ENCODE results near the gene LHX3.

Gene LHX3

DNA sequence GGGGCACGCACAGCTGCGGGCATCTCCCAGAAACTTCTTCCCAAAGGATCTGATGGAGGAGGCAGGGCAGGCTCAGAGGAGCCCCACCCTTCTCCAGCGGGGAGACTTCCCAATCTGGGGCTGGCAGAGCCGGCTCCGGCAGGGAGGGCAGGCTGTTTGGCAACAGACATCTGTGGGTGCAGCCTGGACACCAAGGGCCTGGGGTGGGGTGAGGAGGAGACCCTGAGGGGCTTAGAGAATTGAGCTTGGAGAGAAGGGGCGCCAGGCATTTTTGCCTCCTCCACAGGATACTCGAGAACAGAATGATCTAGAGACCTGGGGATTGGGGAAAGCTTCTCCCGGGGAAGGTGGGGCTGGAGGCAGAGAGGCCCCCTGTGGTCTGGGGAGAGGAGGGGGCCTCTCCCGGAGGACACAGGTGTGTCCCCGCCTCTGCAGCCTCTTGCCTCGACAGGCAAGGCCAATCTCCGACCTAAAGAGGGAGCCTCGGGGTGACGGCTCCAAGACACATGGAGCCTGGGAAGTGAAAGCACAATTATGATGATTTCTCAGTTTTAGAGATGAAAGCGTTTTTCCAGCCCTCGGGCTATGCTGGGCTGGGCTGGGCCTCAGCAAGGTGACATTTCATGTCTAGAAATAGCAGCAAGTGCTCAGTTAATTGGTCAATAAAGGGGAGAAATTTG is 8.4 kb downstream of the LHX3 start:
- TF ChIP-seq, protein P1, sequence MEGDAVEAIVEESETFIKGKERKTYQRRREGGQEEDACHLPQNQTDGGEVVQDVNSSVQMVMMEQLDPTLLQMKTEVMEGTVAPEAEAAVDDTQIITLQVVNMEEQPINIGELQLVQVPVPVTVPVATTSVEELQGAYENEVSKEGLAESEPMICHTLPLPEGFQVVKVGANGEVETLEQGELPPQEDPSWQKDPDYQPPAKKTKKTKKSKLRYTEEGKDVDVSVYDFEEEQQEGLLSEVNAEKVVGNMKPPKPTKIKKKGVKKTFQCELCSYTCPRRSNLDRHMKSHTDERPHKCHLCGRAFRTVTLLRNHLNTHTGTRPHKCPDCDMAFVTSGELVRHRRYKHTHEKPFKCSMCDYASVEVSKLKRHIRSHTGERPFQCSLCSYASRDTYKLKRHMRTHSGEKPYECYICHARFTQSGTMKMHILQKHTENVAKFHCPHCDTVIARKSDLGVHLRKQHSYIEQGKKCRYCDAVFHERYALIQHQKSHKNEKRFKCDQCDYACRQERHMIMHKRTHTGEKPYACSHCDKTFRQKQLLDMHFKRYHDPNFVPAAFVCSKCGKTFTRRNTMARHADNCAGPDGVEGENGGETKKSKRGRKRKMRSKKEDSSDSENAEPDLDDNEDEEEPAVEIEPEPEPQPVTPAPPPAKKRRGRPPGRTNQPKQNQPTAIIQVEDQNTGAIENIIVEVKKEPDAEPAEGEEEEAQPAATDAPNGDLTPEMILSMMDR (IDR thresholded peaks at IDR 0.05; ENCODE audit: low read depth, low read length, missing control alignments) = no peak
- Histone ChIP-seq H3K36me3 (replicated peaks) (no peaks in the 10 kb centered on the region), H3K27me3 (replicated peaks) (peaks cover 91% of the 10 kb centered on the region), H3K27ac (no peak overlapping the region), H3K4me3 (ENCODE audit: low read depth, low read length) (no peak overlapping the region)
- in situ Hi-C loops (cut with HindIII; ENCODE audit: low pct_ligation_motif_present, low sequenced_read_pairs) = no loop called here
- DNase-seq = no peak

DNA sequence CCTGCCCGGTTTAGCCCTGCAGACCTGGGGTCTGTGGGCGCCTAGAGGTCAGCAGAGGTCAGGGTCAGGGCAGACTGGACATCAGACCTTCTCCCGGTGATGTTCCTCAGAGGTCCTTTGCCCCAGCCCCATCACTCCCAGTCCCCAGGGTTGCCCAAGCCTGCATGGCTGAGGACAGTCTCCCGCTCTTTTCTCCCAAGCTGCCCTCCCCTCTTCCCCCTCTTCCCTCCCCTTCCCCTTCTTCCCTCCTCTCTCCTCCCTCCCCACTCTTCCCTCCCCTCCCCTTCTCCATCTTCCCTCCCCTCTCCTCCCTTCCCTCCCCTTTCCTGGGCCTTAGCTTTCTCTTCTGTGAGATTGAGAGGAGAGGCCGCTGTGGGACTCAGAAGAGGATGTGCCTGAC is 10.4 kb downstream of the LHX3 start:
- Histone ChIP-seq H3K27me3 (replicated peaks) (peaks cover 87% of the 10 kb centered on the region), H3K4me3 (ENCODE audit: low read depth, low read length) (no peak overlapping the region), H3K27ac (no peak overlapping the region), H3K36me3 (replicated peaks) (no peaks in the 10 kb centered on the region)
- TF ChIP-seq, protein P1 (IDR thresholded peaks at IDR 0.05; ENCODE audit: low read depth, low read length, missing control alignments) = no peak
- DNase-seq = no peak
- in situ Hi-C loops (cut with HindIII; ENCODE audit: low pct_ligation_motif_present, low sequenced_read_pairs) = no loop called here

DNA sequence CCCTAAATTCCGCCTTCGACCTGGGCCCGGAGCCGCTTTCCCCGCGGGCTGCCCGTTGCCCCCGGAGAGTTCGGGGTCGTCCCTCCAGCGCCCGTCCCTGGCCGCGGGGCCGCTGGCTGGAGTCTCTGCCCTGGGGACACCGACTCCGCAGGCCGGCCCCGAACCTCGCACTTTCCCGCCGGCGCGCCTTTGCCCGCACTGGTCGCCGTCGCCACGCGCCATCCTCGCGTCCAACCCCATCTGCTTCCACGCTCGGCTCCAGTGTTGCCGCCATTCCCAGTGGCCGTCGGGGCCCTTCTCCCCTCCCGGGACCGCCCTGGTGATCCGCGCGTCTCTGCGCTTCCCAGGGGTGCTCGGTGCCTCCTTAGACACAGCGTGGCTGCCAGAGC is 11.0 kb downstream of the LHX3 start:
- DNase-seq = no peak

DNA sequence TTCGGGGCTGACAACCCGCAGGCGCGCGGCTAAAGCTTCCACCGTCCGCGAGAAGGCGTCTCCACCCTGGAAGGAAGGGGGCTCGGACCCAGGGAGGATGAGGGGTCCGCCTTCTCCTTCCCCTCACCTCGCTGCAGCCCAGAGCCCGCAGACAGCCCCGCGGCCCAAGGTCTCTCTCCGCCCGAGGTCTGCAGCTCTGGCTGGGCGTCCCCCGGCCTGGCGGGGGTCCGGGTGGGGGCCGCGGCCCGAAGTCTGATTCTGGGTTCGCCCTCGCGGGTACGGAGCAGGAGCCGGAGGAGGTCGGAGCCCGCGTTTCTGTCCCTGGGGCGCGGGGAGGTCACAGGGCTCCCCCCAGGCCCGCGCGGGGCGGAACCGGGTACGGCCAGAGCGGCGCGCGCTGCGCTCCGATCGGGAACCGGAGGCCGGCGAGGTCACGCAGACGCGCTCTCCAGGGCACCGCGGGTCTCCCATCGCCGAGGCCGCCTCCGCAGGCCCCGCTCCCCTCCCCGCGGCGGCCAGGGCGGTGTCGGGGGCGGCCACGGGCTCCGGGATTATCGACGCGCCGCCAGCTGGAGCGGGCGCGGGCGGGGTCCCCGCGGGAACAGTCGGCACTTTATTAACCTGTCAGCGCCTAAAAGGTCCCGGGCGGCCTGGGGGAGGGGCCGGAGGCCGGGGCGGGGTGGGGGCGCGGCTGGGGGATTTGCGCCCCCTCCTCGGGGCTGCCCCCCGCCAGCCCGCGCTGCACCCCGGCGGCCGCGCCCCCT is 11.6 kb downstream of the LHX3 start:
- TF ChIP-seq, protein P1 (IDR thresholded peaks at IDR 0.05; ENCODE audit: low read depth, low read length, missing control alignments) = no peak
- no peak for DNase-seq
- Histone ChIP-seq H3K36me3 (replicated peaks) (no peaks in the 10 kb centered on the region), H3K27me3 (replicated peaks) (peaks cover 82% of the 10 kb centered on the region), H3K4me3 (ENCODE audit: low read depth, low read length) (no peak overlapping the region), H3K27ac (no peak overlapping the region)
- in situ Hi-C loops (cut with HindIII; ENCODE audit: low pct_ligation_motif_present, low sequenced_read_pairs) = no loop called here

More for the DNA sequence above, 11.0 kb downstream of the LHX3 start:
- no peak overlapping the region for H3K27ac ChIP-seq
- in situ Hi-C loops (cut with HindIII; ENCODE audit: low pct_ligation_motif_present, low sequenced_read_pairs) = no loop called here
- H3K27me3 ChIP-seq (replicated peaks) = peaks cover 87% of the 10 kb centered on the region
- H3K36me3 ChIP-seq (replicated peaks) = no peaks in the 10 kb centered on the region
- H3K4me3 ChIP-seq (ENCODE audit: low read depth, low read length) = no peak overlapping the region
- TF ChIP-seq, protein P1 (IDR thresholded peaks at IDR 0.05; ENCODE audit: low read depth, low read length, missing control alignments) = no peak

DNA sequence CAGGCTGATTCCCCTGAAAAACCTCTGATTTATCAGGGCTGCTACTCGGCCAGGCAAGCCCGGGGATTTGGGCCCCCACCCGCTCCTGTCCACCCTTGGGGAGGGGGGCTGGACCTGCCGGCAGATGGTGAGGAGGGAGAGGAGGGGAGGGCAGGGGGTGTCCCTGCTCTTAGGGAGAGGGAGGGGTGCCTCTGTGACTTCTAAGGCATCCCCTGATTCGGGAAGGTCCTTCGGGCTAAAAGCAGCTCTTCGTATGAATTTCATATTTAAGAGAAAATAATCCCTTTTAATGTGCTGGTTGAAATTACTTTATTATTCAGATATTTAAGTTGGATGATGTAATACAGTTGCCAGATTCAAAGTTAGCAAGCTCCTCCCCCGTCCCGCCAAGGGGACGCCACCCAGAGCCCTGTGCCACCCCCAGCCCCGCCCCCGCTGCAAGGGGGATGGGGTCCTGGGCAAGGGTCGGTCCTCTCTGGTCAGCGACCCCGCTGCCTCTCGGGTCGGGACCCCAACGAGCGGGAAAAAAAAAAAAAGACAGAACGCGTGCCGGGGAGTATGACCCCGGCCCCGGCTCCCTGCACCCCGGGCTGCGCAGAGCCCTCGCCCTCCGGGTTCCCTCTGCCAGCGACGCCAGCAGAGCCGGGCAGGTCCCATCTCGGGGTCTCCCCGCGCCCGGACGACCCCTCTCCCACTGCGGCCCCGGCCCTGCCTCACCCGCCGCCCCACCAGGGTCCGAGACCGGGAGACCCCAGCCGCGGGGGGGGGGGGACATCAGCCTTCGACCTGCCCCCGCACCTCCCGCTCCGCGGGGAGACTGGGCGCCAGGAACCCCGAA is 12.4 kb downstream of the LHX3 start:
- Histone ChIP-seq H3K4me3 (ENCODE audit: low read depth, low read length) (no peak overlapping the region), H3K27ac (no peak overlapping the region), H3K36me3 (replicated peaks) (no peaks in the 10 kb centered on the region), H3K27me3 (replicated peaks) (peaks cover 79% of the 10 kb centered on the region)
- no peak for DNase-seq
- in situ Hi-C loops (cut with HindIII; ENCODE audit: low pct_ligation_motif_present, low sequenced_read_pairs) = no loop called here
- TF ChIP-seq, protein P1 (IDR thresholded peaks at IDR 0.05; ENCODE audit: low read depth, low read length, missing control alignments) = no peak
